Measurements from ENCODE around the gene PRMT9.

Gene PRMT9

GRCh38 chr4:147643616-147644015, 40.3 kb downstream of the PRMT9 start (continued):
- TF ChIP-seq, protein P1, sequence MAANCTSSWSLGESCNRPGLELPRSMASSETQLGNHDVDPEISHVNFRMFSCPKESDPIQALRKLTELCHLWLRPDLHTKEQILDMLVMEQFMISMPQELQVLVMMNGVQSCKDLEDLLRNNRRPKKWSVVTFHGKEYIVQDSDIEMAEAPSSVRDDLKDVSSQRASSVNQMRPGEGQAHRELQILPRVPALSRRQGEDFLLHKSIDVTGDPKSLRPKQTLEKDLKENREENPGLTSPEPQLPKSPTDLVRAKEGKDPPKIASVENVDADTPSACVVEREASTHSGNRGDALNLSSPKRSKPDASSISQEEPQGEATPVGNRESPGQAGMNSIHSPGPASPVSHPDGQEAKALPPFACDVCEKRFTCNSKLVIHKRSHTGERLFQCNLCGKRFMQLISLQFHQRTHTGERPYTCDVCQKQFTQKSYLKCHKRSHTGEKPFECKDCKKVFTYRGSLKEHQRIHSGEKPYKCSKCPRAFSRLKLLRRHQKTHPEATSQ (tag by site-specific recombination; IDR thresholded peaks at IDR 0.05), result no peak
- TF ChIP-seq ZBTB1 (tag by site-specific recombination; IDR thresholded peaks at IDR 0.05), result no peak
- no peak for TF ChIP-seq ZNF645 (tag by site-specific recombination; IDR thresholded peaks at IDR 0.05)
- TF ChIP-seq ZNF596 (tag by site-specific recombination; IDR thresholded peaks at IDR 0.05), result no peak
- TF ChIP-seq TRIM28 (IDR thresholded peaks at IDR 0.05; ENCODE audit: borderline replicate concordance, low read length), result no peak
- TF ChIP-seq ZNF138 (tag by site-specific recombination; IDR thresholded peaks at IDR 0.05; ENCODE audit: borderline replicate concordance), result no peak

- Histone ChIP-seq H3K36me3 (ENCODE audit: control insufficient read depth in 2 of 2, insufficient read depth in 1 of 2, low read length in 2 of 2) (peaks cover 10 to 56% of the 10 kb centered on the region in 2 experiments), H3K27ac (ENCODE audit: extremely low read depth, low read depth, low read length) (no peak overlapping the region), H3K4me3 (ENCODE audit: low read depth, low read length) (no peak overlapping the region), H3K9me3 (ENCODE audit: control insufficient read depth, insufficient read depth, low read depth, low read length) (no peaks in the 10 kb centered on the region), H3K4me1 (ENCODE audit: control insufficient read depth, insufficient read depth, low read length) (no peaks in the 10 kb centered on the region)
- CTCF ChIA-PET, result interaction anchor here (0.6 to 1.0 kb wide), 2 partner anchors 11 to 225 kb away, joined by 4 to 5 read pairs; no protein-coding TSS in a partner anchor
- TF ChIP-seq ZFHX2 (tag by site-specific recombination; conservative IDR thresholded peaks at IDR 0.05), result no peak
- TF ChIP-seq ZNF837 (tag by site-specific recombination; IDR thresholded peaks at IDR 0.05), result no peak
- TF ChIP-seq ZNF394 (tag by site-specific recombination; IDR thresholded peaks at IDR 0.05; ENCODE audit: borderline replicate concordance), result no peak
- TF ChIP-seq ZNF645 (tag by site-specific recombination; IDR thresholded peaks at IDR 0.05), result no peak
- TF ChIP-seq, protein P2, sequence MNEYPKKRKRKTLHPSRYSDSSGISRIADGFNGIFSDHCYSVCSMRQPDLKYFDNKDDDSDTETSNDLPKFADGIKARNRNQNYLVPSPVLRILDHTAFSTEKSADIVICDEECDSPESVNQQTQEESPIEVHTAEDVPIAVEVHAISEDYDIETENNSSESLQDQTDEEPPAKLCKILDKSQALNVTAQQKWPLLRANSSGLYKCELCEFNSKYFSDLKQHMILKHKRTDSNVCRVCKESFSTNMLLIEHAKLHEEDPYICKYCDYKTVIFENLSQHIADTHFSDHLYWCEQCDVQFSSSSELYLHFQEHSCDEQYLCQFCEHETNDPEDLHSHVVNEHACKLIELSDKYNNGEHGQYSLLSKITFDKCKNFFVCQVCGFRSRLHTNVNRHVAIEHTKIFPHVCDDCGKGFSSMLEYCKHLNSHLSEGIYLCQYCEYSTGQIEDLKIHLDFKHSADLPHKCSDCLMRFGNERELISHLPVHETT (tag by site-specific recombination; IDR thresholded peaks at IDR 0.05), result no peak
- TF ChIP-seq ZNF558 (tag by site-specific recombination; IDR thresholded peaks at IDR 0.05), result no peak
- TF ChIP-seq REPIN1 (tag by site-specific recombination; IDR thresholded peaks at IDR 0.05; ENCODE audit: low read depth), result no peak
- no peak for TF ChIP-seq ZNF2 (tag by site-specific recombination; IDR thresholded peaks at IDR 0.05)
- TF ChIP-seq ZNF404 (tag by site-specific recombination; IDR thresholded peaks at IDR 0.05), result no peak
- TF ChIP-seq ZNF223 (tag by site-specific recombination; IDR thresholded peaks at IDR 0.05), result no peak
- no peak for TF ChIP-seq ZNF677 (tag by site-specific recombination; IDR thresholded peaks at IDR 0.05)
- no peak for TF ChIP-seq KLF1 (tag by site-specific recombination; IDR thresholded peaks at IDR 0.05)
- TF ChIP-seq ZXDB (tag by site-specific recombination; IDR thresholded peaks at IDR 0.05), result no peak
- TF ChIP-seq ZNF114 (tag by site-specific recombination; IDR thresholded peaks at IDR 0.05), result no peak
- POLR2A ChIA-PET, result interaction anchor here (0.5 to 1.4 kb wide), 3 partner anchors 13 to 43 kb away, joined by 3 to 4 read pairs (median 4); partner anchors contain the start of gene TMEM184C
These were observed 43.6 kb downstream of the PRMT9 start for GRCh38 chr4:147640331-147640730.

- Histone ChIP-seq H3K4me1 (ENCODE audit: control insufficient read depth, insufficient read depth, low read length) (no peaks in the 10 kb centered on the region), H3K27ac (ENCODE audit: extremely low read depth, low read depth, low read length) (no peak overlapping the region), H3K9me3 (ENCODE audit: control insufficient read depth, insufficient read depth, low read depth, low read length) (no peaks in the 10 kb centered on the region), H3K36me3 (ENCODE audit: control insufficient read depth in 2 of 2, insufficient read depth in 1 of 2, low read length in 2 of 2) (peaks cover 14 to 65% of the 10 kb centered on the region in 2 experiments), H3K4me3 (ENCODE audit: low read depth, low read length) (no peak overlapping the region)
- ChIA-PET CTCF (interaction anchor here (2.0 kb wide), 1 partner anchor 227 kb away, joined by 5 read pairs; no protein-coding TSS in a partner anchor), POLR2A (no interaction called here)
- TF ChIP-seq ZFP41 (tag by site-specific recombination; IDR thresholded peaks at IDR 0.05; ENCODE audit: borderline replicate concordance), result no peak
- TF ChIP-seq SCRT1 (tag by site-specific recombination; IDR thresholded peaks at IDR 0.05; ENCODE audit: borderline replicate concordance), result no peak
- TF ChIP-seq BCL11A (tag by site-specific recombination; IDR thresholded peaks at IDR 0.05; ENCODE audit: low read depth), result no peak
- TF ChIP-seq, protein P3, sequence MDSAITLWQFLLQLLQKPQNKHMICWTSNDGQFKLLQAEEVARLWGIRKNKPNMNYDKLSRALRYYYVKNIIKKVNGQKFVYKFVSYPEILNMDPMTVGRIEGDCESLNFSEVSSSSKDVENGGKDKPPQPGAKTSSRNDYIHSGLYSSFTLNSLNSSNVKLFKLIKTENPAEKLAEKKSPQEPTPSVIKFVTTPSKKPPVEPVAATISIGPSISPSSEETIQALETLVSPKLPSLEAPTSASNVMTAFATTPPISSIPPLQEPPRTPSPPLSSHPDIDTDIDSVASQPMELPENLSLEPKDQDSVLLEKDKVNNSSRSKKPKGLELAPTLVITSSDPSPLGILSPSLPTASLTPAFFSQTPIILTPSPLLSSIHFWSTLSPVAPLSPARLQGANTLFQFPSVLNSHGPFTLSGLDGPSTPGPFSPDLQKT (IDR thresholded peaks at IDR 0.05; ENCODE audit: borderline replicate concordance, low read depth, low read length), result no peak
- no peak for TF ChIP-seq ZNF792 (tag by site-specific recombination; IDR thresholded peaks at IDR 0.05)
- TF ChIP-seq KLF7 (tag by site-specific recombination; IDR thresholded peaks at IDR 0.05; ENCODE audit: borderline replicate concordance), result no peak
- no peak for TF ChIP-seq ZNF184 (tag by site-specific recombination; IDR thresholded peaks at IDR 0.05)
- TF ChIP-seq, protein P4, sequence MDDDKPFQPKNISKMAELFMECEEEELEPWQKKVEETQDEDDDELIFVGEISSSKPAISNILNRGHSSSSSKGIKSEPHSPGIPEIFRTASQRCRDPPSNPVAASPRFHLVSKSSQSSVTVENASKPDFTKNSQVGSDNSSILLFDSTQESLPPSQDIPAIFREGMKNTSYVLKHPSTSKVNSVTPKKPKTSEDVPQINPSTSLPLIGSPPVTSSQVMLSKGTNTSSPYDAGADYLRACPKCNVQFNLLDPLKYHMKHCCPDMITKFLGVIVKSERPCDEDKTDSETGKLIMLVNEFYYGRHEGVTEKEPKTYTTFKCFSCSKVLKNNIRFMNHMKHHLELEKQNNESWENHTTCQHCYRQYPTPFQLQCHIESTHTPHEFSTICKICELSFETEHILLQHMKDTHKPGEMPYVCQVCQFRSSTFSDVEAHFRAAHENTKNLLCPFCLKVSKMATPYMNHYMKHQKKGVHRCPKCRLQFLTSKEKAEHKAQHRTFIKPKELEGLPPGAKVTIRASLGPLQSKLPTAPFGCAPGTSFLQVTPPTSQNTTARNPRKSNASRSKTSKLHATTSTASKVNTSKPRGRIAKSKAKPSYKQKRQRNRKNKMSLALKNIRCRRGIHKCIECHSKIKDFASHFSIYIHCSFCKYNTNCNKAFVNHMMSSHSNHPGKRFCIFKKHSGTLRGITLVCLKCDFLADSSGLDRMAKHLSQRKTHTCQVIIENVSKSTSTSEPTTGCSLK (tag by site-specific recombination; IDR thresholded peaks at IDR 0.05), result no peak
These were observed 44.6 kb downstream of the PRMT9 start for GRCh38 chr4:147639388-147639787.
